H1 (cell line): ENCODE results near the gene OBSL1. TPM values are rescaled to one million over a fixed set of nuclear protein-coding genes. Genes with fewer than 3 reads are reported as not detected.

ENCODE experiments used
- CTCF ChIA-PET: fragments of 300-600 bp; sonication (Branson Sonifier 250); formaldehyde crosslinking; loops from one replicate; lab custom pipeline; 2021; ENCODE audit not compliant: partially characterized antibody; lab: Charles Lee
- POLR2A ChIA-PET: fragments of 300-600 bp; sonication (Branson Sonifier 250); formaldehyde crosslinking; loops from one replicate; lab custom pipeline; 2021; ENCODE audit warnings: inconsistent platforms; ENCODE audit not compliant: partially characterized antibody; lab: Charles Lee
- DNase-seq, 2 experiments: peaks; one replicate each; pipeline versions ENCODE4 v3.0.0 to v3.0.0-alpha.2; 2010 to 2022; ENCODE audit warnings: low spot score in 2 of 2, low read depth in 1 of 2, mixed read lengths in 1 of 2
- FAIRE-seq: peaks from 2 replicates; lab custom pipeline; 2011; peaks lifted over from hg19 to GRCh38; lab: Jason Lieb, UNC
- H2AFZ ChIP-seq: 2 replicates; pipeline ENCODE4 v1.8.1; 2012; ENCODE audit warnings: low read length, inconsistent platforms
- H2AK5ac ChIP-seq: 2 replicates; pipeline ENCODE4 v1.6.1; 2013; ENCODE audit warnings: low read depth, low read length
- H2BK120ac ChIP-seq: replicated peaks from 2 replicates; pipeline ENCODE3; 2013; ENCODE audit warnings: low read depth, low read length, inconsistent platforms
- H2BK12ac ChIP-seq: 2 replicates; pipeline ENCODE4 v1.6.1; 2013; ENCODE audit warnings: low read depth, low read length
- H2BK15ac ChIP-seq: 2 replicates; pipeline ENCODE4 v1.6.1; 2013; ENCODE audit warnings: low read length
- H2BK20ac ChIP-seq: 2 replicates; pipeline ENCODE4 v1.6.1; 2013; ENCODE audit warnings: low read length
- H2BK5ac ChIP-seq: 2 replicates; pipeline ENCODE4 v1.6.1; 2013; ENCODE audit warnings: low read depth, low read length
- H3K14ac ChIP-seq: 2 replicates; pipeline ENCODE4 v1.6.1; 2013; ENCODE audit warnings: inconsistent platforms; ENCODE audit not compliant: insufficient read length
- H3K18ac ChIP-seq: 2 replicates; pipeline ENCODE4 v1.6.1; 2013; ENCODE audit warnings: low read length; ENCODE audit errors: extremely low read depth
- H3K23ac ChIP-seq: 2 replicates; pipeline ENCODE4 v1.6.1; 2013; ENCODE audit warnings: inconsistent platforms; ENCODE audit not compliant: insufficient read length
- H3K23me2 ChIP-seq: 2 replicates; pipeline ENCODE4 v1.6.1; 2013; ENCODE audit warnings: low read depth, low read length
- H3K27ac ChIP-seq: 2 replicates; pipeline ENCODE4 v1.6.1; 2011; ENCODE audit warnings: low read depth, low read length, inconsistent platforms
- H3K27me3 ChIP-seq, 4 experiments: replicated peaks in 1 of 4; 1 replicate in 1 of 4; 2 replicates in 3 of 4; pipeline versions ENCODE4 v1.6.1 to v1.8.1; 2011 to 2013; ENCODE audit warnings: low read length in 3 of 4, mild to moderate bottlenecking in 3 of 4, inconsistent platforms in 2 of 4, mixed read lengths in 2 of 4, moderate library complexity in 1 of 4; ENCODE audit not compliant: control insufficient read depth in 3 of 4, insufficient read depth in 3 of 4; ENCODE audit errors: extremely low read depth in 1 of 4
- H3K36me3 ChIP-seq, 4 experiments: 2 replicates each; pipeline versions ENCODE4 v1.6.1 to v1.8.1; 2011 to 2013; ENCODE audit warnings: mild to moderate bottlenecking in 4 of 4, low read length in 3 of 4, moderate library complexity in 2 of 4, control low read depth in 1 of 4, inconsistent platforms in 1 of 4; ENCODE audit not compliant: insufficient read depth in 4 of 4, control insufficient read depth in 2 of 4
- H3K4ac ChIP-seq: replicated peaks from 2 replicates; pipeline ENCODE3; 2013; ENCODE audit warnings: low read length, low read depth, mixed read lengths, inconsistent platforms; ENCODE audit not compliant: insufficient read length
- H3K4me1 ChIP-seq, 4 experiments: replicated peaks in 1 of 4; 1 replicate in 1 of 4; 2 replicates in 3 of 4; pipeline versions ENCODE4 v1.6.1 to v1.8.1; 2011 to 2013; ENCODE audit warnings: low read length in 3 of 4, inconsistent platforms in 2 of 4, mixed read lengths in 1 of 4; ENCODE audit not compliant: insufficient read depth in 4 of 4, control insufficient read depth in 3 of 4
- H3K4me2 ChIP-seq, 2 experiments: 2 replicates each; pipeline versions ENCODE4 v1.6.1 to v1.8.1; 2011 to 2013; ENCODE audit warnings: low read depth in 2 of 2, low read length in 2 of 2, control low read depth in 1 of 2, inconsistent platforms in 1 of 2, mild to moderate bottlenecking in 1 of 2; ENCODE audit not compliant: insufficient read depth in 1 of 2
- H3K4me3 ChIP-seq, 4 experiments: fragments of 200-600, 300-600 bp in 1 of 4; sonication (generic), shearing (Covaris generic), sonication (Bioruptor Twin) in 1 of 4; 2 replicates each; pipeline versions ENCODE4 v1.5.1 to v1.8.1; 2011 to 2016; ENCODE audit warnings: low read length in 4 of 4, low read depth in 3 of 4, control low read depth in 2 of 4, inconsistent platforms in 2 of 4, mild to moderate bottlenecking in 2 of 4, mixed read lengths in 1 of 4, moderate library complexity in 1 of 4; ENCODE audit not compliant: insufficient read depth in 2 of 4; ENCODE audit errors: extremely low read depth in 1 of 4
- H3K56ac ChIP-seq: replicated peaks from 2 replicates; pipeline ENCODE3; 2013; ENCODE audit warnings: low read depth, mild to moderate bottlenecking, mixed read lengths, low read length, inconsistent platforms; ENCODE audit not compliant: insufficient read length
- H3K79me1 ChIP-seq: 2 replicates; pipeline ENCODE4 v1.6.1; 2013; ENCODE audit warnings: low read depth, low read length, control low read depth
- H3K79me2 ChIP-seq, 2 experiments: 2 replicates each; pipeline versions ENCODE4 v1.6.1 to v1.8.1; 2012 to 2013; ENCODE audit warnings: low read length in 2 of 2, mild to moderate bottlenecking in 2 of 2, inconsistent platforms in 1 of 2; ENCODE audit not compliant: insufficient read depth in 2 of 2, control insufficient read depth in 1 of 2
- H3K9ac ChIP-seq, 4 experiments: replicated peaks in 1 of 4; 1 replicate in 1 of 4; 2 replicates in 3 of 4; pipeline versions ENCODE4 v1.6.1 to v1.8.1; 2011 to 2013; ENCODE audit warnings: low read depth in 3 of 4, low read length in 3 of 4, control low read depth in 2 of 4, mild to moderate bottlenecking in 2 of 4, moderate library complexity in 2 of 4, inconsistent platforms in 1 of 4; ENCODE audit errors: extremely low read depth in 1 of 4
- H3K9me3 ChIP-seq, 2 experiments: 2 replicates each; pipeline versions ENCODE4 v1.6.1 to v1.8.1; 2012 to 2013; ENCODE audit warnings: mild to moderate bottlenecking in 2 of 2, moderate library complexity in 2 of 2, control low read depth in 1 of 2, inconsistent platforms in 1 of 2, low read depth in 1 of 2, low read length in 1 of 2, mixed read lengths in 1 of 2; ENCODE audit not compliant: insufficient read depth in 2 of 2
- H4K20me1 ChIP-seq, 2 experiments: replicated peaks in 1 of 2; 2 replicates each; pipeline versions ENCODE3 to v1.8.1; 2011 to 2013; ENCODE audit warnings: inconsistent platforms in 2 of 2, low read length in 2 of 2, mild to moderate bottlenecking in 1 of 2; ENCODE audit not compliant: insufficient read depth in 2 of 2, control insufficient read depth in 1 of 2
- H4K5ac ChIP-seq: 2 replicates; pipeline ENCODE4 v1.6.1; 2013; ENCODE audit warnings: low read length, low read depth, mixed read lengths, inconsistent platforms; ENCODE audit not compliant: insufficient read length
- H4K8ac ChIP-seq: 2 replicates; pipeline ENCODE4 v1.8.0; 2013; ENCODE audit warnings: mild to moderate bottlenecking, moderate library complexity, low read length, inconsistent platforms; ENCODE audit not compliant: insufficient read depth; ENCODE audit errors: extremely low read depth
- H4K91ac ChIP-seq: replicated peaks from 2 replicates; pipeline ENCODE3; 2013; ENCODE audit warnings: low read length, mixed read lengths, inconsistent platforms; ENCODE audit not compliant: insufficient read length
- ATF3 ChIP-seq: IDR thresholded peaks from 2 replicates; pipeline ENCODE4 v1.6.1; 2011; ENCODE audit warnings: low read depth, mild to moderate bottlenecking, low read length; ENCODE audit not compliant: insufficient read depth
- HDAC6 ChIP-seq: IDR thresholded peaks from one replicate; pipeline ENCODE4 v1.7.1; 2012; ENCODE audit warnings: low read depth, mild to moderate bottlenecking, inconsistent platforms, low read length, moderate library complexity
- KDM1A ChIP-seq: fragments of 200-600, 300-600 bp; sonication (generic); IDR thresholded peaks from 2 replicates; pipeline ENCODE4 v1.7.1; 2016; ENCODE audit warnings: mild to moderate bottlenecking, low read length, borderline replicate concordance
- PHF8 ChIP-seq: fragments of 200-600 bp; sonication (generic); conservative IDR thresholded peaks from 2 replicates; pipeline ENCODE4 v1.7.1; 2012; ENCODE audit warnings: low read depth, mild to moderate bottlenecking, inconsistent platforms, low read length, moderate library complexity
- TAF1 ChIP-seq: IDR thresholded peaks from 2 replicates; pipeline ENCODE4 v1.6.1; 2011; ENCODE audit warnings: mild to moderate bottlenecking, low read depth, low read length
- WGBS, 2 experiments: shearing (Covaris generic) in 1 of 2; methylation state at CpG; one replicate each; pipeline versions ENCODE4 v1.1.6 to v1.1.7; 2013 to 2015; ENCODE audit warnings: low lambda C conversion rate in 2 of 2, mixed read lengths in 2 of 2, inconsistent platforms in 1 of 2, low coverage in 1 of 2, missing lambda C conversion rate in 1 of 2; ENCODE audit not compliant: insufficient replicate concordance in 2 of 2, insufficient coverage in 1 of 2, insufficient read length in 1 of 2; ENCODE audit errors: extremely low coverage in 1 of 2, missing lambda C conversion rate in 1 of 2; 5-methylcytosine and 5-hydroxymethylcytosine counted together
- polyA plus RNA-seq, 7 experiments: library from polyadenylated mRNA; depleted of rRNA in 3 of 7; stranded (reverse) in 5 of 7; unstranded in 2 of 7; fragments of >200 nt in 5 of 7; fragments of 200-250 nt in 2 of 7; gene quantifications; 1 replicate in 5 of 7; 2 replicates in 1 of 7; 4 replicates in 1 of 7; pipeline versions ENCODE4 v1.2.1 to v1.2.3, GENCODE V29; 2011 to 2013; ENCODE audit warnings: missing spikeins in 2 of 7, mixed read lengths in 2 of 7
- total RNA-seq: library from RNA; stranded (reverse); fragmentation: NEBNext Ultra II Directional; extraction: Animal tissue kit (Norgen Biotek cat#: 25700); gene quantifications from 2 replicates; pipeline ENCODE4 v1.2.1, GENCODE V29; 2021

OBSL1 gene
- total and polyA plus RNA-seq, 2 of the 8 experiments (the other 6 are each of a cell fraction or from before 2014, with no cell fraction given), result 116 to 127 TPM

GRCh38 chr2:219536967-219537366, 34.4 kb downstream of the OBSL1 start:
- Histone ChIP-seq H3K79me2 (no peaks in the 10 kb centered on the region), H2BK120ac (no peak overlapping the region), H2BK20ac (no peak overlapping the region), H3K4ac (no peak overlapping the region), H3K36me3 (peaks cover 4 to 22% (median 12%) of the 10 kb centered on the region in 4 experiments; a peak in 6 of 8 replicates), H2AK5ac (no peak overlapping the region), H3K9me3 (no peaks in the 10 kb centered on the region), H2BK15ac (peak overlapping the region; percentile 1; the same call in 1 of the 2 replicates), H3K23ac (no peak overlapping the region), H3K27ac (no peak overlapping the region), H2BK12ac (peak overlapping the region; percentile 75; the same call in 1 of the 2 replicates), H3K18ac (no peak overlapping the region), H4K91ac (no peak overlapping the region), H3K27me3 (no peaks in the 10 kb centered on the region; a peak in 1 of 7 replicates), H2AFZ (no peak overlapping the region), H4K8ac (no peak overlapping the region), H3K4me1 (peaks cover 0 to 21% (median 12%) of the 10 kb centered on the region in 4 experiments; a peak in 6 of 7 replicates), H3K14ac (no peak overlapping the region), H4K5ac (no peak overlapping the region), H4K20me1 (peaks cover 4 to 7% of the 10 kb centered on the region in 2 experiments), H3K23me2 (peaks cover 4% of the 10 kb centered on the region; the same call in 1 of the 2 replicates), H3K4me2 (no peak overlapping the region), H3K79me1 (no peaks in the 10 kb centered on the region; the same call in 1 of the 2 replicates), H2BK5ac (peak overlapping the region; percentile 75; the same call in 1 of the 2 replicates), H3K4me3 (no peak overlapping the region), H3K9ac (no peak overlapping the region; a peak in 1 of 7 replicates), H3K56ac (no peak overlapping the region)
- FAIRE-seq (no peak), DNase-seq (no peak)
- CTCF ChIA-PET, result interaction anchor here (0.6 to 113.1 kb wide), 17 partner anchors 15 to 316 kb away, joined by 3 to 7248 read pairs (median 7); partner anchors contain the start of genes ASIC4, DES, DNAJB2 and GMPPA
- POLR2A ChIA-PET, result interaction anchor here (0.8 to 5.4 kb wide), 9 partner anchors 9 to 101 kb away, joined by 3 to 23 read pairs (median 4); partner anchors contain the start of genes GMPPA and STK11IP
- 87% methylated on average over 9 of the region's 9 CpGs; no CpG with 5 or more reads in 1 of the 2 experiments for WGBS, 2 experiments
- TF ChIP-seq TAF1 (no peak), KDM1A (no peak), HDAC6 (no peak), PHF8 (no peak), ATF3 (no peak)
